CD4-positive, alpha-beta T cell treated with Interleukin-1 beta for 1 hour (primary cell): ENCODE results near the gene GCN1.
A peak's percentile ranks its signal among the peaks of the same experiment; 100 is the strongest.
"Not testable (repeated sequence)": the region's sequence is repeated elsewhere in the genome, so short reads cannot be mapped to it uniquely, and the experiment has no call there.

ENCODE experiments used
- DNase-seq, 2 donors: peaks; one replicate each; pipeline ENCODE4 v3.0.0-alpha.2; 2020 to 2022

GCN1 gene, protein sequence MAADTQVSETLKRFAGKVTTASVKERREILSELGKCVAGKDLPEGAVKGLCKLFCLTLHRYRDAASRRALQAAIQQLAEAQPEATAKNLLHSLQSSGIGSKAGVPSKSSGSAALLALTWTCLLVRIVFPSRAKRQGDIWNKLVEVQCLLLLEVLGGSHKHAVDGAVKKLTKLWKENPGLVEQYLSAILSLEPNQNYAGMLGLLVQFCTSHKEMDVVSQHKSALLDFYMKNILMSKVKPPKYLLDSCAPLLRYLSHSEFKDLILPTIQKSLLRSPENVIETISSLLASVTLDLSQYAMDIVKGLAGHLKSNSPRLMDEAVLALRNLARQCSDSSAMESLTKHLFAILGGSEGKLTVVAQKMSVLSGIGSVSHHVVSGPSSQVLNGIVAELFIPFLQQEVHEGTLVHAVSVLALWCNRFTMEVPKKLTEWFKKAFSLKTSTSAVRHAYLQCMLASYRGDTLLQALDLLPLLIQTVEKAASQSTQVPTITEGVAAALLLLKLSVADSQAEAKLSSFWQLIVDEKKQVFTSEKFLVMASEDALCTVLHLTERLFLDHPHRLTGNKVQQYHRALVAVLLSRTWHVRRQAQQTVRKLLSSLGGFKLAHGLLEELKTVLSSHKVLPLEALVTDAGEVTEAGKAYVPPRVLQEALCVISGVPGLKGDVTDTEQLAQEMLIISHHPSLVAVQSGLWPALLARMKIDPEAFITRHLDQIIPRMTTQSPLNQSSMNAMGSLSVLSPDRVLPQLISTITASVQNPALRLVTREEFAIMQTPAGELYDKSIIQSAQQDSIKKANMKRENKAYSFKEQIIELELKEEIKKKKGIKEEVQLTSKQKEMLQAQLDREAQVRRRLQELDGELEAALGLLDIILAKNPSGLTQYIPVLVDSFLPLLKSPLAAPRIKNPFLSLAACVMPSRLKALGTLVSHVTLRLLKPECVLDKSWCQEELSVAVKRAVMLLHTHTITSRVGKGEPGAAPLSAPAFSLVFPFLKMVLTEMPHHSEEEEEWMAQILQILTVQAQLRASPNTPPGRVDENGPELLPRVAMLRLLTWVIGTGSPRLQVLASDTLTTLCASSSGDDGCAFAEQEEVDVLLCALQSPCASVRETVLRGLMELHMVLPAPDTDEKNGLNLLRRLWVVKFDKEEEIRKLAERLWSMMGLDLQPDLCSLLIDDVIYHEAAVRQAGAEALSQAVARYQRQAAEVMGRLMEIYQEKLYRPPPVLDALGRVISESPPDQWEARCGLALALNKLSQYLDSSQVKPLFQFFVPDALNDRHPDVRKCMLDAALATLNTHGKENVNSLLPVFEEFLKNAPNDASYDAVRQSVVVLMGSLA (N-terminal part only)

DNA sequence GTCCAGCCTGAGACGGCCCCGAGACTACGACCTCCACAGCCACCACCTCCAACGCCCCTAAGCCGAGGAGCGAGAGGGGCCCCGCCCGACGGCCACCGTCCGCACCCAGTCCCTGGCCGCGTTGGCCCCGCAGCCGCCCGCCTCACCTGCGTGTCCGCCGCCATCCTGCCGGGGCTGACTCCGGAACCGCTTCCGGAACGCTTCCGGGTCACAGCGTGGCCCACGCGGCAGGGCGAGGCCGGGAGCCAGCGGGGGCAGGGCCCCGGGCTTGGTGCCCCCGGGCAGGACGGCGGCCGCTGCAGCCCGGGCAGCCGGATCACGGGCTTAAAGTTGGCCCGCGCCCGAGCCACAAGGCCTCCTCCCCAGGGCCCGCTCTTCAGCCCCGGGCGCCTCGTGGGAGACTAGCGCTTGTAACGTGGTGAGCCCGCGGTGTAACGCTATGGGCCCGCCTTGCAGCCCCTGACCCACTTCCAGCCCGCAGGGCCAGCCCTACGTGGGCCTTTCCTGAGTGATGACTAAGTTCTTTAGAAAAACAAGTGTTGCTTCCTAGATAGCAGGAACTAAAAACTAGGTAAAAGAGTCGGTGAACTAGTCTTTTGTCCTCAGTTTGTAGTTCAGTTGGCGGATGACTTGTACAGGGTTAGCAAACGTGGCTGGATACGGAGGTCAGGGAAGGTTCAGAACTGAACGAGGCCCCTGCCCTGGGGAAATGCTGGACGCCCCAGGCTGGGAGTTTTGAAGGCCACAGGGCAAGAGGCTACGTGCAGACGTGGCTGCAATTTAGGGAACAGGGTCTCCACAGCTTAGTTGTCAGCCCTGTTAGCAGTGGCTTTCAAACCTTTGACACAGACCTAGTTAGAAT, at the start of gene GCN1:
Gene GCN1, minus strand, starts transcription at position 182 of the 862 bp plus-strand sequence. Its CDS starts 18 bp downstream, at position 164.
- DNase-seq: peak; percentile 85 to 89

DNA sequence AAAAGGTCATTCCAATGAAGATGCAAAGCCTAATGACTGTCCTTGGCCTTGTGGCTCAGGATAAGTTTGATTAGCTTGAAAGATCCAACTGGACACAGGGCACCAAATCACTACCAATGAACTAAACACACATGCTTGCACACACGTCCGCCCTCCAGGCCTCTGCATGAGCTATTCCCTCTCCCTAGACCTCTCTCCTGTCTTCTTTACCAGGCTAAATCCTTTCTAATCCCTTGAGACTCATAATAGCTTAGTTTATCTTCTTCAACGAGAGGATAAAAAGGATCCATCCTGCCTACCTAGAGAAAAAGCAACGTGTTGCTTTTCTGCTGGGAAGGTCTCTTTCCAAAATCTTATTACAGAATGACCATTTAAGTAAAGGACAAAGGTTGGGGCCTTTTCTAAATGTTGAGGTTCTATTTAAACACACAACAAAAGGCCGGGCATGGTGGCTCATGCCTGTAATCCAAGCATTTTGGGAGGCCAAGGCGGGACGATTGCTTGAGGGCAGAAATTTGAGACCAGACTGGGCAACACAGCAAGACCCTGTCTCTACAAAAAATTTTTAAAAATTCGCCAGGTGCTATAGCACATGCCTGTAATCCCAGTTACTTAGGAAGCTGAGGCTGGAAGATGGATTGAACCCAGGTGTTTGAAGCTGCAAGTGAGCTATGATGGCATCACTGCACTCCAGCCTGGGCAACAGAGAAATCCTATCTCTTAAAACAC, 48.6 kb upstream of the GCN1 start:
- no peak for DNase-seq

DNA sequence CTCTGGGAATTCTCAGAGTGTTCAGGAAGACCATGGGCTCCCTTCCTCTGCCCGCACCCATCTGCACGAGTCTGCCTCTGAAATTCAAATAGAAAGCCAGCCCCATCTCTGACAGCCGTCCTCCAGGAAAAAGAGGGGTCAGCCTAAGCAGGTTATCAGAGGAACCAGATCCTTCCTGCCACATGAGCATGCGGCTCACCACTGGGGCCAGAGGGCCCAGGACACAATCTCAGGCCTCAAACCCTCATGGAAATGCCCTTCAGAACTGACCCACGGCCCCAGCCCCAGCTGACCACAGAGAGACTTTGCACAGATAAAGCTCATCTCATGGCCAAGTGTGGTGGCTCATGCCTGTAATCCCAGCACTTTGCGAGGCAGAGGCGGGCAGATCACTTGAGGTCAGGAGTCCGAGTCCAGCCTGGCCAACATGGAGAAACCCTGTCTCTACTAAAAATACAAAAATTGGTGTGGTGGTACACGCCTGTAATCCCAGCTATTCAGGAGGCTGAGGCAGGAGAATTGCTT, 47.8 kb upstream of the GCN1 start:
- no peak for DNase-seq

DNA sequence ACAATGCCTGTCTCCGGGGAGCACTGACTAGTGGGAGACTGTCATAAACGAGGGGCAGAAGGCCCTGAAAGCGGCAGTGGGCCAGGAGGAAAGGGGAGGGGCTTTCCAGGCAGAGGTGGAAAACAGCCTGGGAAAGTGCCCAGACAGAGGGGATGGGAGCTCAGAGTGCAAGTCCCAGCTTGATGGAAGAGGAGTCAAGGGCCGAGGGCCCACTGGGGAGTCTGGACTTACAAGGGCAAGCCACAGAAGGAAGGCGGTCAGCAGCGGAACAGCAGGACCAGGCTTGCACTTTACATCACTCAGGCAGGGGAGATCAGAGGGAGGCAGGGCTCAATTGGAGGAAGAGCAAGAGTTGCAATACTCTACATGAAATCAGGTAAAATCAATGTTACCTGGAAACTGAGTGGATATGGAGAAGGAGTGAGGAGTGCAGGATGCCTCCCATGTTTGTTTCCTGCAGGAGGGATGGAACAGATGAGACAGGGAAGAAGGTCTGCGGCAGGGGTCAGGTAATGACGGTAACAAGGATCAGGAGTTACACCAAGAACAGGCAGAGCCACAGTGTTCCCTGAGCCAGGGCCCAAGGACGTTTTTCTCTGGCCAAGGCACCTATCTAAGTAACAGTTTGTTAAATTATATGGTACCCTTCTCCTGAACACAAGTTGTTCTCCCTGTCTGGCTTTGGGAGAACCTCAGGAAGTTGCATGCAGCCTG, 47.2 kb upstream of the GCN1 start:
- no peak for DNase-seq

DNA sequence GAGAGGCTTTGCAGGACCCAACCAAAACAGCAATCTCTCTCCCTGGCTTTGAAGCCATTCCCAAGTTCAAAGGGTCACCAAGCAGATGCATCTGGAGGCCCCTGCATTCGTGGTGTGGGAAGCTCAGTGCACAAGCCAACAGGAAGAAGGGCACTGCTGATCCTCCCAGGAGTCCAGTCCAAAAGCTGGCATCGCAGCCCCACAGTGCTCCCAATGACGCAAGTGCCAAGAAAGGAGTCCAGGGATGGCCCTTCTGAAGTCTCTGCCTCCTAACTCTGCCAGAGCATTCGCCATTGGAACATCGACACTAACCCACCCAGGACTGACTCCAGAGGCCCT, 45.9 kb upstream of the GCN1 start:
- DNase-seq: no peak

DNA sequence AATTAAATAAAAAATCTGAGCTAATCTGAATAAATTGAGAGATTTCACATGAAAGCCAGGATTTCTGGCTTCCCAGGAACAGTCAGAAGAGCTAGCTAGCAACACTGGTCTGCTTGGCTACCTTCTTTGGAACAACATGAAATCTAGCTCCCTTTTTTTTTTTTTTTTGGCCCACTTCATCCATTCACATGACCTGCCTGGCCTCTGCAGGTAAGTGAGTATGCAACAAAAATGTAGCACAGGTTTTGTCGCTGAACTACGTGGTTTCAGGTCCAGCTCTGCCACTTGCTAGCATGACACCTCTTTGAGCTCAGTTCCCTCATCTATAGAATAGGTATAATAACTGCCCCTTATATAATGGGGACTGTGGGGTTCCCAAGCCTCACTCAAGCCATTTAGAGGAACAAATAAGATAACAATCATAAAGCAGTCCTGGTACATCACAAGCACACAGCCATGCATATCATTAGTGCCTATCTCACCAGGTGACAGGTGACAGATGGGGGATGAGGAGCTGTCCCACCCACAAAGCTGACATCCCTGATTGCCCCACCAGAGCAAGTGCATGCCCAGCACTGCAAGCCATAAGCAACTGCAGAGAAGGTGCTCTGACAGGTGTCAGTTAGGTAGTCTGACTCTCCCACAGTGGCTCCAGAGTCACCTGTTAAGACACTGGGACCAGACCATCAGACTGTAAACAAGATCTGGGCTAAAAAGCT, 45.4 kb upstream of the GCN1 start:
- DNase-seq: no peak

DNA sequence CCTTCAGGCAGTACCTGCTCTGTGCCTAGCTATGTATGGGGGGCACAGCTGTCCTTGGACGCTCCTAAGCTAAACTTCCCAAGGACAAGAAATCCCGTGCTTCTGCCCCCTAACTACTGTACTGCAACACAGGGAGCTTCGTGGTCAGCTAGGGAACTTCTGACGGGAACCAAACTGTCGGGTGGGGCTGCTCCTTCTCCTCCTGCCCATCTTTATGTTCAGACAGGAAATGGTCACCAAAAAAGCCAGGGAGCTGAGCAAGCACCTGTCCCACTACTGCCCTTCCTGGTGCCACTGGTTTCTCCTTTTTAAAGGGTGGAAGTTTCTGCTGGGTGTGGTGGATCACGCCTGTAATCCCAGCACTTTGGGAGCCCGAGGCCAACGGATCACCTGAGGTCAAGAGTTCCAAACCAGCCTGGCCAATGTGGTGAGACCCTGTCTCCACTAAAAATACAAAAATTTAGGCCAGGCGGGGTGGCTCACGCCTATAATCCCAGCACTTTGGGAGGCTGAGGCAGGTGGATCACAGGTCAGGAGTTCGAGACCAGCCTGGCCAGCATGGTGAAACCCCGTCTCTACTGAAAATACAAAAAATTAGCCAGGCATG, 44.4 kb upstream of the GCN1 start:
- no peak for DNase-seq

DNA sequence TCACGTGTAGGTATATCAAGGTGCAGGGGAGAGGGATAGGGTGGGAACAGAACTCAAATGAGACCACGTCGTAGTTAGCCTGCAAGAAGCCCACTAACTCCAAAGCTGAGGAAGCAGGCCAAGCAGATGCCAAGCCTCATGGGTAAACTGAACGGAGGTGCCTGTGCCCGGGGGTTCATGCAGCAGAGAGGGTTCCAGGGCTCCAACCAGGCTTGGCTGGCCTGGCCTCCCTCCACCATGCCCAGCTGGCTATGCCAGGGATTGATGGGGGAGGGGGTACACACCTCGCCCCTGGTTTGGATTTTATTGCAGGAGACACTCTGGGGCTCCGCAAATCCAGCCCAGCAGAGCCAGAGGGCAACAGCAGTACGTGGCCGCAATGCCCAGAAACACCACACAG, 43.7 kb upstream of the GCN1 start:
- DNase-seq: no peak

DNA sequence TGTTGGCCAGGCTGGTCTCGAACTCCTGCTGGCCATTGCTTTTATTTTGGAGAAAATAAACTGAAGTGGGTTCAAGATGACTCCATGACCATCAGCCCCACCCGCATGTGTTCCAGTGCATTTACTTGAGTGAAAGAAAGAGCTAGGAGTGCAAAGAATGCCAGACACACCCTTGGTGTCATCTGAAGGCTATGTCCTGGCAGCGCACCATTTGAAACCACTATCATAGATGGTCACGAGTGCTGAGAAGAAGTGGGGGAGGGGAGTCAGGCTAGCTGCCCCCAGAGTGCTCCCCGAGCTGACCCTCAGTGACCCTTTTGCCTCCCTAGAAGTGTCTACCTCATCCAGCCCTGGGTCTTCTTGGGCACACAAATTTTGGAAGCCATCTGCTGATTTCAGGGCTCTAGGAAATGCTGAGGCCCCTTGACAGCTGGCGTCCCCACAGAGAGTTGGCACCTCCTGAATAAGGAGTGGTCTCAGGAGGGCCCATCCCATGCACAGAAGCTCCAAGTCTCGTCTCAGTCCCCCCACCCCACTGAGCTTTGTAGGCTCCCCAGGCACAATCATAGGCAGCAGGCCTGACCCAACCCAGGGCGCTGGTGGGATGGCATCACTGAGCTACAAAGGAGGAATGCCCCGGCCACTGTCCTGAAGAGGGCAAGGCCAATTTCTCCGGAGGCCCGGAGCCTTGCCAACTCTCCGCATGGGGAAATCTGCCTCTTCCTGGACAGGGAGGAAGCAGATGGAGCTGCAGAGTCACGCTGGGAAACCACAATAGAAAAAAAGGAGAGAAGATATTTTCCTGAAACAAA, 43.1 kb upstream of the GCN1 start:
- no peak for DNase-seq

DNA sequence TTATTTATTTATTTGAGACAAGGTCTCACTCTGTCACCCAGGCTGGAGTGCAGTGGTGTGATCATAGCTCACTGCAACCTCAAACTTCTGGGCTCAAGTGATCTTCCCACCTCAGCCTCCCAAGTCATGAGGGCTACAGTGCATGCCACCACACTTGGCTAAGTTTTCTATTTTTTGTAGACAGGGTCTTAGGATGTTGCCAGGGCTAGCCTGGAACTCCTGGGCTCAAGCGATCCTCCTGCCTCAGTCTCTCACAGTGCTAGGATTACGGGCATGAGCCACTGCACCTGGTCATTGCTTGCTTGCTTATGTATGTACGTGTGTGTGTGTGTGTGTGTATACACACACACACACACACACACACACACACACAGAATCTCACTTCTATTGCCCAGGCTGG, 42.3 kb upstream of the GCN1 start:
- not testable (repeated sequence) for DNase-seq

DNA sequence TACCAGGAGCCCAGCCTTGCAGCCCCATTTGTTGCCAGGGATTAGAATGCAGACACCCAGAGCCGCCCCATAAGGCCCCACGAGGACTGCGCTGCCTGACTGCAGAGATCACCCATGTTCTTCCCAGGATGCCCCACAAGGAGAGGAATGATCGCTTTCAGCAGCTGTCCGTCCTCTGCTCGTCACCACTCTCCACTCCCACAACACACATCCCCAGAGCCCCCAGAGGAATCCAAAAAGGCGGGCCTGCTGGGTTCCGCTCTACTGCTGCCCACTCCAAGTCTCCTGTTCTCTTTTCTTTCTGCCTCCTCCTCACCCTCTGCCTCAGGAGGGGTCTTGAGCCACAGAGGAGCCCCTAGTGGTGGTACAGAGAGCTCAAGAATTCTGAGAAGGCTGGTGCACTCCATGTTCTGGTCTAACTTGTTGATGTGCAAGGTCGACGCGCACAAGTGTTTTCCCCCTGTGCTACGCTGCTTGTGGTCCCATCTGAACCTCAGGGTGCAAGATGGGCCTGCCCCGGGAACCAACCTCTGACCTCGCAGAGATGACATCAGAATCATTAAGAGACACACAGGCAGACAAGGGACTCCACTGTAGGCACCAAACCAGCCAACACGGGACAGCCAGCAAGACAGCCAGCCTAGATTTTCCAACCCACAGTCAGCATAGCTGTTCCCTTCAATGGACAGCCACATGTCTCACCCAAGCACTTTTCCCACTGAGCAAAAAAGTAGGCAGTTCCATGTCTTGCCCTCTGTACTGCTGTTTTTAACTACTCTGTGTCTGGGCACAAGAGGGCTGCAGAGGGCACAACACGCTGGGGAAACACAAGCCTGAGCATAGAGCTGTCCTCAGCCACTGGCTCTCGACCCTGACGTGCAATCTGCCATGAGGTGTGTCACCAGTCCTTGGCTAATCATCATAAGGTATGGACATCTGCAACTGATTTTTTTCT, 41.1 kb upstream of the GCN1 start:
- peak in 1 of 2 donors; percentile 25 for DNase-seq

DNA sequence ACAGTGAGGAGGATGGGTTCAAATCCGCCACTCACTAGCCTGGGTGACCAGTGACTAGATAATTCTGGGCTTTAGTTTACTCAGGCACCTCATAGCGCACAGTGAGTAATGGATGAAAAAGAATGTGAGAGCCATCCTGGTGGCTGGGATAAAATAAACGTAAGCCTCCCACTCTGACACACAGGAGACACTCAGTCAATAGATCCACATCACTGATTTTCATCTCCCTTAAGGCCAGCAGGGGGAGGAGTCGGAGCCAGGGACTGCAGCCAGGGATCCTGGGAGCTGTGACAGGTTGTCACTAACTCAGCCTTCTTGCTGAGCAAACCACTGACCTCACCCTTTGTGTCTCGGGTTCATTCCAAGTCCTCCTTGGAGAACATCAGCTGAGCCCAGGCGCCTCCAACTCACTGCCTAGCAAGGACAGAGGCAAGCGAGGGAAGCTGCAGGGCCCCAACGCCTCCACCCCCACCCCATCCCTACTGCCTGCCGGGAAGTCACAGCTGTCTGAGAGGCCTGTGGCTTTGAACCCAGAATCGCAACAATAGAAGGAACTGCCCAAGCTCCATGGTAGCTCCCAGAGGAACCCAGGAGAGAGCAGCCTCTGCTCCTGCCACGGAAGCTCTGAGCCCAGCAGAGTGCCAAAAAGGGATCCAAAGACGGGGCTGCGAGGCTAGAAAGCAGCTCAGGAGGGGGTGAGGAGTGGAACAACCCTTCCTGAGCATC, 40.3 kb upstream of the GCN1 start:
- DNase-seq: peak in 1 of 2 donors; percentile 29

DNA sequence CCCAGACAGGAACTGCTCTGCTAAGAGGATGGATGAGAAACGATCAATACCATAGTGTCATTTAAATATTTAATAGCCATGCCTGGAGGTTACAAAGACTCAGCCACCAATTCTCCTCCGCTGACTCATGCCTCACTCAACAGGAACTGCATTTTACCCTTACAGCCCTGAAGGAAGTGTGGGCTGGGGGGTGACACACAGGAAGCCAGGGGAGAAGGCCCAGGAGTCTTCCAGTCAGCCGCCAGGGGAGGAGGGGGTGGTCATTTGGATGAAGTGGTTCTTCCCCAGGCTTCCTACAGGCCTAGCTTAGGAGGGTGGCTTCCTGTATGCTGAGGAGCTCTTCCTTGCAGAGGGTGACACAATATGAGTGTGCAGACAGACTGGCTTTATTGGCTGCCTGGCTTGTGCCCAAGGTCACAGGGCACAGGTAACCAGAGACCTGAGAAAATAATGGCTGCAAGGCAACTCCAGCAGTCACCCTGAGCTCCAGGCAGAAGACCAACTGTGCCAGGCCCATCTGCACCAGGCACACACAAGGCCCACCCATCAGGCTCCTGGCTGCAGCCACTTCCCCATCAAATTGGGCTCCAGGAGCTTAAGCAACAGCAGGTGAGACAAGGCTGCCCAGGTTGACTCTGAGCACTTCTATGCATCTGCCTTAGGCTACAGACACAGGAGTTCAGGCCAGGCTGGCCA, 36.9 kb upstream of the GCN1 start:
- peak; percentile 66 to 74 for DNase-seq

DNA sequence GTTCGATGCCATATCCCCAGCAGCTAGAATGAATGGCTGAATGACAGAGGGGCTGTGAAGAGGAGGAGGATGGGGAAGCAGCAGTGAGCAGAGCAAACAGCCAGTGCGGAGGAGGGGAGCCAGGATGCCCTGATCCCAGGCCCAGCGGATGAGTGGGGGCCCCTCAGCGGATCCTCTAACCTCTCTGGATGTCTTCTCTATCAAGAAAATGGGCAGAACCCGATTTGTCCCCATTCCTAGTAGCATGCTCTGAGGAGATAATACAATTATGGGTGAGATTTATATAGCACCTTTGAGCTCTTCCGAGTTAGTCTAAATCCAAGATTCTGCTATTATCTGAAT, 36.4 kb upstream of the GCN1 start:
- no peak for DNase-seq

DNA sequence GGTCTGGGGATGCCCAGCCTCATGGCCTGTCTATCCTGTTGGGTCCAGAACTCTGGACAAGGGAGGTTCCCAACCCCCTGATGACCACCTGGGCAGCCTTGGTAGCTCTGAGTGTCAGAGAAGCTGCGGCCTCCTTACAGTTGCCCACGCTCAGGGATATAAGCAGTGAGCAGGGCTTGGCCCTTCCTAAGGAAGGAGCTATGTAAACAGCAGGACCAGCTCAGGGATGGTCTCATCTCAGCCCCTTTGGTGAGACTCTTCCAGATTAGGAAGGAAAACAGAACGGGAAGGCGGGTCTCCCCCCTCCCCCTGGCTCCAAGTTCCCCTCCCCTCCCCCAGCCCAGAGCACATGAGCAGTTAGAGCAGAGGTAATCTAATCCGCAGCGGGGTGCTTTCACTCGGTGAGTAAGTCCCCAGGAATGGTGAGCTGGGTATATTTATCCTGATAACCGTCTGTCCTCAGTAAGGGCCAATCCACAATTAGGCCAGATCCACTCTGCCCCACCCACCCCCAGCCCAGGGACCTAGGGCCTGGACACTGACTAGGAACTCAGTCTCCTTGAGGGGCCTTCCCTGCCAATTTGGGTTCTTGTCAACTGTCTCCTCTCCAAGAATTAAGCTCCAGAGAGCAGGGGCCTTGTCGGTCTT, 35.9 kb upstream of the GCN1 start:
- no peak for DNase-seq
